GM18951 (cell line): ENCODE measurements around the gene C19orf25.
A peak's percentile ranks its signal among the peaks of the same experiment; 100 is the strongest.
"Not testable (repeated sequence)": the region's sequence is repeated elsewhere in the genome, so short reads cannot be mapped to it uniquely, and the experiment has no call there.

ENCODE experiments used
- POLR2A ChIP-seq: IDR thresholded peaks from 4 replicates; pipeline ENCODE4 v1.6.1; 2011; ENCODE audit warnings: mild to moderate bottlenecking; ENCODE audit not compliant: insufficient read length, insufficient read depth; ENCODE audit errors: extremely low read depth
- in situ Hi-C: fragments of 300-500 bp; cut with MboI; formaldehyde crosslinking; loops from one replicate; pipeline ENCODE4 v1.12.0; 2022; ENCODE audit warnings: low sequenced_read_pairs, mixed read lengths, inconsistent platforms; ENCODE audit not compliant: unreplicated experiment

Gene C19orf25

DNA sequence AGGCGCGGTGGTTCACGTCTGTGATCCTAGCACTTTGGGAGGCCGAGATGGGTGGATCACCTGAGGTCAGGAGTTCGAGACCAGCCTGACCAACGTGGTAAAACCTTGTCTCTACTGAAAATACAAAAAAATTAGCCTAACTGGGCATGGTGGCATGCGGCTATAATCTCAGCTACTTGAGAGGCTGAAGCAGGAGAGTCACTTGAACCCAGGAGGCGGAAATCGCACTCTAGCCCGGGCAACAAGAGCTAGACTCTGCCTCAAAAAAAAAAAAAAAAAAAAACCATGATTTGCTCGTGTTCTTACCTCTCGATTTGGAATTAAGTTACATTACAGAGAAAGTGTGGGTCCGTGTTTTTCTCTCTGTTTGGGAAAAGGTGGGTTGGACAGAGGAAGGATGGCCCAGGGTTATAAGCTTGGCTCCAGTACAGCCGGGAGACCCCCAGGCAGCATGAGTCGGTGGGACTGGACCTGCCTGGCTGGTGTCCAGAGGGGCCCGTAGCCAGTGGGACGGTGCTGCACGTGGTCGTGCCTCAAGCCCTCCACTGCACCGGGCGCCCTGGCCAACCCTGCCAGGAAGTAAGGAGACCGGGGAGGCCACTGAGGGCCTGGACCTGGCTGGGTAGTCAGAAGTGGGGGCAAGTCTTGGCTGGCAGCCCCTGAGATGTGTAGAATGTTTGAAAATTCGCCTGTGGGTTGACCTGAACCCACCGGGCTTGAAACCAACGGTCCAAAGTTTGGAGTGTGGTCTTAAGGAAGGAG, 37.2 kb downstream of the C19orf25 start:
- TF ChIP-seq POLR2A: no peak
- in situ Hi-C loops: no loop called here

DNA sequence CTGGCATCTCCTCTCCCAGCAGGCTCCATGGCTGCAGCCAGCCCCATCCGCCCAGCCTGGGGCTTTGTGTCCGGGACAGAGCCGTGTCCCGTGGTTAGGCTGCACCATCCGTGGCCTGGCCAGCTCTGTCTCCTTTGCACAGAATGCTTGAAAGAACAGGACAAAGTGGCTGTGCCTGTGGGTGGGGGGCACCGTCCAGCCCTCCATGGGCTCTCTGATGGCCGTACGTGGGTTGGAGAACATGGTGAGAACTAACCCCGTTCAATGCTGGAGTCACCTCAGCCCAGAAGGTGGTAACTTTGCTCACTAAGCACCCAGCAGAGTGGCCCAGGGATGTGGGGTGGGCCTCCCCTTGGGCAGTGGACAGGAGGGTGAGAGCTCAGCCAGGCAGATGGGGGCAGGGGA, 38.0 kb downstream of the C19orf25 start:
- in situ Hi-C loops: no loop called here

DNA sequence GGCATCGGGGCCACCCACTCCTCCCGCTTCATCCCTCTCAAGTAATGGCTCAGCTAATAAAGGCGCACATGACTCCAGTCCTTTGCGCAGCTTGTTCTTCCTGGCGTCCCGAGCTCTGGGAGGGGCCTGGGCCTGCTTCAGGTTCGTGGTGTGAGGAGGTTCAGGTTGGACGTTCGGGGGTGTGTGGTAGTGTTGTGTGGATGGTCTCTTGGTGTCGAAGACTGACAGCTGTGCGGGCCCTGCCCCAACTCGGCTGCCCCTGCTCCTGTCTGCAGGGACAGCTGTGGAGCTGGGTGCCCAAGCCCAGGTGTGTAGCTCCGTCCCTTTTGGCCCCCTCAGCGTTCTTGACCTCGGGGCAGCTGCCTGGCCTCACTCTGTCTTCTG, 38.6 kb downstream of the C19orf25 start:
- TF ChIP-seq POLR2A: no peak
- in situ Hi-C loops: no loop called here

More for the DNA sequence above, 38.0 kb downstream of the C19orf25 start:
- TF ChIP-seq POLR2A: no peak

DNA sequence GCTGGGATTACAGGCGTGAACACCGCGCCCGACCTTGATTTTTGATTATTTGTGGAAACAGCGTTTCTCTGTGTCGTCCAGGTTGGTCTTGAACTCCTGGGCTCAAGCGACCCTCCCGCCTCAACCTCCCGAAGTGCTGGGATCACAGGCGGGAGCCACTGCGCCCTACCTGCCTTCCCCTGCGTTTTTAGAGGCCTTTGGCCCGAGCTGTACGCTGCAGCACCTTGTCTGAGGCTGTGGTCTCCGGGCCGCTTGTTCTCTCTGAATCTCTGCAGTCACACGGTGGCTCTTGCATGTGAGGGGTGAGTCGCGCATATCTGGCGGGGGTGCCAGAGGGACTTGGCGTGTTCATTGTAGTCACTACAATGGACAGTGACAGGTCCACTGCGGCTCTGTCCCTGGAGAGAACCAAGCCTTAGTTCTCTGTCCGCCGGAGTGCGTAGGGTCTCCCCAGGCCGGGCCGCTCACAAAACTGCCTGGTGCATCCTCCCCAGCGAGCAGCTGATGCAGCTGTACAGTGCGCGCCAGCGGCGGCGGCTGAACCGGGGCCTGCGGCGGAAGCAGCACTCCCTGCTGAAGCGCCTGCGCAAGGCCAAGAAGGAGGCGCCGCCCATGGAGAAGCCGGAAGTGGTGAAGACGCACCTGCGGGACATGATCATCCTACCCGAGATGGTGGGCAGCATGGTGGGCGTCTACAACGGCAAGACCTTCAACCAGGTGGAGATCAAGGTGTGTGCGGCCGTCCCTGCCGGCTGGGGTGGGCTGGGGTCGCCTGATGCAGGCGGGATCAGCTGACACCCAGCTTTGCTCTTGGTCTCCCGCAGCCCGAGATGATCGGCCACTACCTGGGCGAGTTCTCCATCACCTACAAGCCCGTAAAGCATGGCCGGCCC, 39.2 kb downstream of the C19orf25 start:
- in situ Hi-C loops: not testable (repeated sequence)

DNA sequence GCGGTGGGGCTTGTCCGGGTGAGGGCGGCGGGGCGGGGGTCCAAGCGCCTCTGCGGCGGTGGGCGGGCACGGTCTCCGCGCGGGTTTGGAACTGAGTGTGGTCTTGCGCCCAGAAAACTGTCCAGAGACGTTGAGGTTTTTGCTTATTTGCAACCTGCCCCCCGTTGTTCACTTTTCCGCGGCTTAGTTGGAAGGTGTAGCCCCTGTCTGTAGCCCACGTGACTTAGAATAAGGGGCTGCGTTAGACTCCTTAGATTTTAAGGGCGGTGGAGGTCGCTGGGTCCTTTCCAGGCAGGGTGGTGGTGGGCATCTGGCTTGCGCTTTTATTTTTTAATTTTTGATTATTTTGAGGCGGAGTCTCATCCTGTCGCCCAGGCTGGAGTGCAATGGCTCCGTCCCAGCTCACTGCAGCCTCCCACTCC, 40.1 kb downstream of the C19orf25 start:
- TF ChIP-seq POLR2A: no peak
- in situ Hi-C loops: no loop called here

DNA sequence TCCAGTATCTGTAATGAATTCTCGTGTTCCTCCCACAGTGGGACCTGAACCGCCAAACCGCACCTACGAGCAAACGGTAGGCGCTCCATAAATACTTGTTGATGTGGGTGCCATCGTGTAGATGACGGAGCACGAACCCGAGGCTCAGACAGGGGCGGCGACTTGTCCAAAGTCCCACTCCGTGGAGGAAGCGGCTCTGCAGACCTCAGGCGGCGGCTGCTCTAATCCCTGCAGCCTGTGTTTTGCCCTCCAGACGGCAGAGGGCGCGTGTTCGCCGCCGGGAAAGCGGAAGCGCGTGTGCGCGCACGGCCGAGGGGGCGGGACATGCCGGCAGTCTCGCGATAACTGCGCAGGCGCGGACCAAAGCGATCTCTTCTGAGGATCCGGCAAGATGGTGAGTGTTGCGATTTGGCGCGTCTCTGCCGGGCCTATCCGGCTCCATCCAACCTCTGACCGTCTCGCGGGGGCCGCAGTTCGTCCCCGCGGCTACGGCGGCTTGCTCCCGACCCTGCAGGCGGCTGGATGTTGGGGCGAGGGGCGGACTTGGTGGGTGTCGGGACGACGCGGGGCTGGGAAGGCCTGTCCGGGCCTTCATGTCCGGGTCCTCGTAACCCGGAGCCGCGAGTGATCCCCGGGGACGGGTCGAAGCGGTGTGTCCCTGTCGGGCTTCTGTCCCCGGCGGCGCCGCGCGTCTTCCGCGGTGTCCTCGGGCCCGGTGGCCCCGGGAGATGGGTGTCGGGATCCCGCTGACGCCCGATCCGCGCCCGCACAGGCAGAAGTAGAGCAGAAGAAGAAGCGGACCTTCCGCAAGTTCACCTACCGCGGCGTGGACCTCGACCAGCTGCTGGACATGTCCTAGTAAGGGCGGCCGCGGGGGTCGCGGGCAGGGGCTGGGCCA, 40.7 kb downstream of the C19orf25 start, which contains the start of gene RPS15:
Gene RPS15, plus strand, starts transcription at position 362 of the 898 bp plus-strand sequence. Its CDS starts 30 bp downstream, at position 392.
- peak; percentile 99 for TF ChIP-seq POLR2A
- in situ Hi-C loops: no loop called here

DNA sequence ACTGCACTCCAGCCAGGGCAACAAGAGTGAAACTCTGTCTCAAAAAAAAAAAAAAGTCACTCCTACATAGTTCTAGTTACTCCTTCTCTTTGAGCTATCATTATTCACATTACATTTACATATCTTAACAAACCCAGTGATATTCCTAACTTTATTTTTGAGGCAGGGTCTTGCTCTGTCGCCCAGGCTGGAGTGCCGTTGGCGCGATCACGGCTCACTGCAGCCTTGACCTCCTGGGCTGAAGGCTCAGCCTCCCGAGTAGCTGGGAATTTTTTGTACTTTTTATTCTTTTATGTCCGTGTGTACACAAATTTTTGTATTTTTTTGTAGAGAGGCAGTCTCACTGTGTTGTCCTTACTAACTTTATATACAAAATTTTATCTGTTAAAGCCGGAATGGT, 41.4 kb downstream of the C19orf25 start:
- in situ Hi-C loops: no loop called here
- no peak for TF ChIP-seq POLR2A

DNA sequence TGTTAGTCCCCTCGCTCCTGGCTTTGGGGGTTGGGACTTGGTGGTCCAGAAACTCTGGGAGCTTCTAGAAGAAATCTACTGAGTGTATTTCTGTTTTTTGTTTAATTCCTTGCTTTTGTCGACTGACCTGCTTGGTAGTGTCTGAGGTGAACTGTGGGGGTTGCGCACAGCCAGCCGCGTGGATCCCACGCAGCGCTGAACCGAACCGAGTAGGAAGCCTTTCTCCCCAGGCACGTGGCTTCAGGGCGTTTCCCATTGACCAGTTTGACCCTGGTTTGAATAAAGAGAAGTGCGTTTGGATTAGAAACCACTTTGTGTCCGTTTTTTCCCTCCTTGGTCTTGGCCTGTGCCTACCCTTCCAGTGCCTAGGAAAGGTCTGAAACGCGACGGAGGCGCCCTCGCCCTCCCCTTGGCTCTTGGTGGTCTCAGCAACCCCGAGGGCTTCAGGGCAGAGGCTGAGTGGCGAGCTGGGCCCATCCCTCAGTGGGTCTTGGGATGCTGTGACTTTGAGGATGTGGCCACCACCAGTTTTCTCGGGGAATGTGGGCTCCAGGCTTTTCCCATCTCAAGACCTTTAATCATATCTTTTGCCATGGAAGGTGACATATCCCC, 43.5 kb downstream of the C19orf25 start:
- TF ChIP-seq POLR2A: no peak
- in situ Hi-C loops: no loop called here

DNA sequence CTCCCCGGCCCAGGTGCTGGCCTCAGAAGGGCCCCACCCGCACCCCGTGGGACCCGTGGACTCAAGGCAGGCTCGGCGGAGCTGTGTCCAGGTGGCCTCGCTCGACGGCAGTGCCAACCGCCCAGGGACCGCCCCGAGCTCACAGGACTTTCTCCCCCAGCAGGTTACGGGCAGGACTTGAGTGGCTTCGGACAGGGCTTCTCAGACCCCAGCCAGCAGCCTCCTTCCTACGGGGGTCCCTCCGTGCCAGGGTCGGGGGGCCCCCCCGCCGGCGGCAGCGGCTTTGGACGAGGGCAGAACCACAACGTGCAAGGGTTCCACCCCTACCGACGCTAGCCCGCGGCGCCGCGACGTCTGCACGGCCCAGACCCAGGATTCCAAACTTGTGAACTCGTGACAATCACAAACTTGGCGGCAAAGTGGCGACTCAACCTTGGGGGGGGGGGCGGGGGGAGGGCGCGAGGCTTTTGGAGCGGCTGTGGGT, 44.4 kb downstream of the C19orf25 start:
- in situ Hi-C loops: no loop called here
- TF ChIP-seq POLR2A: no peak

DNA sequence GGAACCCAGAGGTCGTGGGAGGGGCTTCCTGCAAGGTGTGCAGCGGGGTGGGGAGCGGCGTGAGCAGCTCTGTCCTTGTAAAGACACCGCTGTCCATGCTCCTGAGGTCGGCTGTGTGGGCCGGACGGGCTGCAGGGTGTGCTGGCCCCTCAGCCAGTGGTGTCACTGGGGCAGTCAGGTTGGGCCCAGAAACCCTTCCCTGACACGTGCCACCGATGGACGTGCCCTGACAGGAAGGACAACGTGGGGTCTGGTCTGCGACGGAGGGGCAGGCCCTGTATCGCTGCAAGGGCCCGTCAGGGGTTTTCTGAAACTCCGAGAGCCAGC, 45.0 kb downstream of the C19orf25 start:
- in situ Hi-C loops: no loop called here
- TF ChIP-seq POLR2A: no peak

DNA sequence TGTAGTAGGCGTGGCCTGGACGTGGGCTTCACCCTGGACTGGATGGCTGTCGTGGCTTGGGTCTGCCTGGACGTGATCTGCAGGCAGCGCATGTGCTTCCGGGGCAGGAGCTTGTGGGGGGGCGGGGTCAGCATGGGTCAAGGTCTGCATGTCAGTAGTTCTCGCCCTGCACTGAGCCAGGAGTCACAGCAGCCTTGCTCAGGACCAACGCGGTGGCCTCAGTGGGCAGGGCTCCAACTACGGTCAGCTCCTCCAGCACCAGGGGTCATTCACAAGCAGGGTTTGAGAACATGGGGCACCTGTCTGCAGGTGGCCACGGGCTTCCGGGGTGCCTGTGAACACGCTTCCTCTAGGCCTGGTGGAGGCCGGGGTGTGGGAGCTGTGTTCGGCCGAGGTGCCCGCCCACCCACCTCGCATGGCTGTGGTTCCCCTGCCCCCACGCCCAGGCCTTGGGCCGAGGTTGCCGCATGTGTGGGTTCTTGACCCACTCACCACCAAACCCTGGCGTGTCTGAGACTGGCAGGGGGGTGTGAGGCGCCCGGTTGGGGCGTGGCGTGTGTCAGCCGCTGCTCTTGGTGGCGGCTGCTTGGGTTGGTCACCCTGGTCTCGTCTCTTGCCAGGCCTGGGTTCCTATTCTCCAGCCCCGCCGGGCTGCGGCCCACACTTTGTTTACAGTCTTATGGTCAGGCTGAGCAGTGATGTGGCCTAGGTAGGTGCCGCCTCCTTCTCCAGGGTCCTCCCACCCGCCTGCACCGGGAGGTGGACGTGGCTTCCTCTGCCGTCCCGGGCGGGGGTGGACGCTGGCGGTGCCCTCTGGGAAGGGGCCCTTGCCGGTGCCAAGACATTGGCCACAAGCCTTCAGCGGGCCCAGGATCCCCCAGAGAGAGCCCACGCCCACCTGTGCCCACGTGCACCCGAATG, 45.6 kb downstream of the C19orf25 start:
- in situ Hi-C loops: no loop called here
- TF ChIP-seq POLR2A: no peak

DNA sequence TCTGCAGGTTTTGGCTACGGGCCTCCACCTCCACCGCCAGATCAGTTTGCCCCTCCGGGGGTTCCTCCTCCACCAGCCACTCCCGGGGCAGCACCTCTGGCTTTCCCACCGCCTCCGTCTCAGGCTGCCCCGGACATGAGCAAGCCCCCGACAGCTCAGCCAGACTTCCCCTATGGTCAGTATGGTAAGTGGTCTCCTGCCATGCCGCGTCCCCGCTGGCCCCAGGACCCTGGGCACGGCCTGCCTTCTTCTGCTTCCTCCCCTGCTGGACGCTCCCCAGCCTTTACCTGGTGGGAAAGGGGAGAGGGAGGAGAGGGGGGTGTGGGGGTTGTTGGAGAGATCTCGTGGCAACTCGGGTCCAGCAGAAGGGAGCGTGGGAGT, 46.5 kb downstream of the C19orf25 start:
- TF ChIP-seq POLR2A: no peak
- in situ Hi-C loops: no loop called here
